ENCODE measurements around the gene FOXP2.

- TF ChIP-seq CTCF (IDR thresholded peaks at IDR 0.05) = no peak
- no peak for TF ChIP-seq POLR2A (IDR thresholded peaks at IDR 0.05)
Observed at GRCh38 chr7:114715907-114716306, 301.3 kb downstream of the FOXP2 start.

Data from suprapubic skin (tissue), 3 donors.